Fibroblast of skin of right quadriceps (primary cell): ENCODE data around the gene APBA2.
"Not testable (repeated sequence)": the region's sequence is repeated elsewhere in the genome, so short reads cannot be mapped to it uniquely, and the experiment has no call there.

Source experiments
- DNase-seq: peaks from one replicate; pipeline ENCODE4 v3.0.0-alpha.2; 2013

APBA2 gene

GRCh38 chr15:29014493-29014892, 128.7 kb downstream of the APBA2 start:
- no peak for DNase-seq

GRCh38 chr15:29016518-29016917, 130.7 kb downstream of the APBA2 start:
- no peak for DNase-seq

- DNase-seq: no peak
Measured at GRCh38 chr15:29018120-29018805, 132.5 kb downstream of the APBA2 start.

- no peak for DNase-seq
Measured at GRCh38 chr15:29018995-29019976, 133.5 kb downstream of the APBA2 start.

GRCh38 chr15:29021857-29022256, 136.1 kb downstream of the APBA2 start:
- no peak for DNase-seq

GRCh38 chr15:29024662-29025061, 138.9 kb downstream of the APBA2 start:
- DNase-seq: no peak

- not testable (repeated sequence) for DNase-seq
Measured at GRCh38 chr15:29025411-29025810, 139.6 kb downstream of the APBA2 start.

GRCh38 chr15:29028158-29028557, 142.4 kb downstream of the APBA2 start:
- not testable (repeated sequence) for DNase-seq

GRCh38 chr15:29029651-29030195, 143.9 kb downstream of the APBA2 start:
- DNase-seq: no peak

GRCh38 chr15:29031502-29032228, 145.9 kb downstream of the APBA2 start:
- DNase-seq: no peak

- no peak for DNase-seq
Measured at GRCh38 chr15:29032229-29032625, 146.5 kb downstream of the APBA2 start.

GRCh38 chr15:29032751-29033150, 147.0 kb downstream of the APBA2 start:
- DNase-seq: no peak

- DNase-seq: no peak
Measured at GRCh38 chr15:29034151-29034550, 148.4 kb downstream of the APBA2 start.

- no peak for DNase-seq
Measured at GRCh38 chr15:29034593-29035335, 149.0 kb downstream of the APBA2 start.

- no peak for DNase-seq
Measured at GRCh38 chr15:29035336-29036285, 149.8 kb downstream of the APBA2 start.

- DNase-seq: no peak
Measured at GRCh38 chr15:29037997-29038705, 152.4 kb downstream of the APBA2 start.

- no peak for DNase-seq
Measured at GRCh38 chr15:29039466-29040369, 153.9 kb downstream of the APBA2 start.

- DNase-seq: peak; percentile 65
Measured at GRCh38 chr15:29040370-29040751, 154.6 kb downstream of the APBA2 start.
